PC-3 (cell line): ENCODE measurements around the gene CYP2C8. TPM values are rescaled to one million over a fixed set of nuclear protein-coding genes. Genes with fewer than 3 reads are reported as not detected.

ENCODE experiments used
- ATAC-seq: fragments of 200-7000 bp; cut with Tn5 transposase; 2 replicates; pipeline ENCODE4 v1.9.1; 2020; ENCODE audit warnings: mild to moderate bottlenecking, moderate library complexity
- BruUV-seq: library from RNA; stranded (reverse); fragments of 400-500 nt; replicated peaks from 2 replicates; lab custom pipeline; 2021; lab: Mats Ljungman, UMichigan
- CTCF ChIA-PET: fragments of 300-600 bp; sonication (Branson Sonifier 250); formaldehyde crosslinking; loops from one replicate; lab custom pipeline; 2022; ENCODE audit warnings: antibody characterized with exemption; lab: Charles Lee
- POLR2A ChIA-PET: fragments of 300-600 bp; sonication (Branson Sonifier 250); formaldehyde crosslinking; loops from one replicate; lab custom pipeline; 2022; ENCODE audit warnings: antibody characterized with exemption; ENCODE audit not compliant: unreplicated experiment; lab: Charles Lee
- DNase-seq: peaks from one replicate; pipeline ENCODE4 v3.0.0-alpha.2; 2015
- H2AFZ ChIP-seq: fragments of 300-600 bp; sonication (generic); 2 replicates; pipeline ENCODE4 v1.6.0; 2016; ENCODE audit warnings: antibody characterized with exemption, low read length
- H3F3A ChIP-seq: fragments of 300-600 bp; sonication (generic); one replicate; pipeline ENCODE4 v1.6.0; 2017; ENCODE audit warnings: antibody characterized with exemption, low read length, control low read depth, mild to moderate bottlenecking; ENCODE audit not compliant: unreplicated experiment
- H3K27ac ChIP-seq: fragments of 300-600 bp; sonication (generic); 2 replicates; pipeline ENCODE4 v1.5.1; 2016; ENCODE audit warnings: mild to moderate bottlenecking, low read length
- H3K27me3 ChIP-seq: fragments of 300-600 bp; sonication (generic); 2 replicates; pipeline ENCODE4 v1.6.1; 2016; ENCODE audit warnings: low read length, mixed read lengths
- H3K36me3 ChIP-seq: fragments of 300-600 bp; sonication (generic); 2 replicates; pipeline ENCODE4 v1.6.1; 2016; ENCODE audit warnings: low read depth, mixed run types, low read length, mixed read lengths
- H3K4me1 ChIP-seq: fragments of 300-600 bp; sonication (generic); 2 replicates; pipeline ENCODE4 v1.5.1; 2016; ENCODE audit warnings: low read length; ENCODE audit not compliant: insufficient read depth
- H3K4me2 ChIP-seq: fragments of 300-600 bp; sonication (generic); 2 replicates; pipeline ENCODE4 v1.6.0; 2016; ENCODE audit warnings: low read length
- H3K4me3 ChIP-seq: fragments of 300-600 bp; sonication (generic); 2 replicates; pipeline ENCODE4 v1.5.1; 2016; ENCODE audit warnings: mild to moderate bottlenecking, low read length, mixed read lengths
- H3K79me2 ChIP-seq: fragments of 300-600 bp; sonication (generic); 2 replicates; pipeline ENCODE4 v1.6.1; 2017; ENCODE audit warnings: low read length, mixed read lengths
- H3K9ac ChIP-seq: fragments of 300-600 bp; sonication (generic); 2 replicates; pipeline ENCODE4 v1.6.0; 2016; ENCODE audit warnings: mild to moderate bottlenecking, low read length
- H3K9me2 ChIP-seq: fragments of 300-600 bp; sonication (generic); replicated peaks from 2 replicates; pipeline ENCODE4 v1.6.1; 2016; ENCODE audit warnings: mixed run types, low read length, mixed read lengths
- H3K9me3 ChIP-seq: fragments of 300-600 bp; sonication (generic); 2 replicates; pipeline ENCODE4 v1.6.1; 2016; ENCODE audit warnings: low read length, mixed read lengths
- H4K20me1 ChIP-seq: fragments of 300-600 bp; sonication (generic); 2 replicates; pipeline ENCODE4 v1.6.1; 2016; ENCODE audit warnings: low read length, mixed read lengths
- CTCF ChIP-seq: fragments of 300-600 bp; sonication (generic); conservative IDR thresholded peaks from 2 replicates; pipeline ENCODE4 v1.5.1; 2017; ENCODE audit warnings: antibody characterized with exemption, low read depth, mild to moderate bottlenecking, low read length
- EZH2 ChIP-seq: fragments of 300-600 bp; sonication (generic); IDR thresholded peaks from one replicate; pipeline ENCODE4 v1.6.1; 2017; ENCODE audit warnings: antibody characterized with exemption, mild to moderate bottlenecking, low read length; ENCODE audit not compliant: unreplicated experiment
- EZH2phosphoT487 ChIP-seq: fragments of 300-600 bp; sonication (generic); IDR thresholded peaks from 2 replicates; pipeline ENCODE4 v1.6.1; 2018; ENCODE audit warnings: mild to moderate bottlenecking, antibody characterized with exemption, low read length, borderline replicate concordance
- intact Hi-C: fragments of 100-400 bp; cut with micrococcal nuclease; formaldehyde crosslinking; loops from 2 replicates; pipeline ENCODE4 v1.9.0; 2023
- total RNA-seq: library from RNA; depleted of rRNA; stranded (reverse); fragments of >200 nt; gene quantifications from 2 replicates; pipeline ENCODE4 v1.2.3, GENCODE V29; 2014

Gene CYP2C8
- total RNA-seq, 1 experiment from 2014 or later: not detected

GRCh38 chr10:94992811-94993210 lies 76.5 kb downstream of the CYP2C8 start:
- ChIA-PET CTCF (no interaction called here), POLR2A (no interaction called here)
- no peak for ATAC-seq
- no peaks in the 10 kb centered on the region for H3K36me3 ChIP-seq
- no peak overlapping the region for H3K27ac ChIP-seq
- no peaks in the 10 kb centered on the region for H3K9me2 ChIP-seq
- H3K9ac ChIP-seq: no peak overlapping the region
- no peaks in the 10 kb centered on the region for H3K9me3 ChIP-seq
- H3K4me3 ChIP-seq: no peak overlapping the region
- no peak for TF ChIP-seq EZH2
- no peak for TF ChIP-seq EZH2phosphoT487
- no peak for TF ChIP-seq CTCF
- no peaks in the 10 kb centered on the region for H3K79me2 ChIP-seq
- H3K4me2 ChIP-seq: no peak overlapping the region
- DNase-seq: peak; percentile 1
- intact Hi-C loops: no loop called here
- no TSS peak for BruUV-seq
- H4K20me1 ChIP-seq: no peaks in the 10 kb centered on the region
- no peaks in the 10 kb centered on the region for H3K4me1 ChIP-seq
- H2AFZ ChIP-seq: no peak overlapping the region
- no peaks in the 10 kb centered on the region for H3F3A ChIP-seq
- no peaks in the 10 kb centered on the region for H3K27me3 ChIP-seq

DNA sequence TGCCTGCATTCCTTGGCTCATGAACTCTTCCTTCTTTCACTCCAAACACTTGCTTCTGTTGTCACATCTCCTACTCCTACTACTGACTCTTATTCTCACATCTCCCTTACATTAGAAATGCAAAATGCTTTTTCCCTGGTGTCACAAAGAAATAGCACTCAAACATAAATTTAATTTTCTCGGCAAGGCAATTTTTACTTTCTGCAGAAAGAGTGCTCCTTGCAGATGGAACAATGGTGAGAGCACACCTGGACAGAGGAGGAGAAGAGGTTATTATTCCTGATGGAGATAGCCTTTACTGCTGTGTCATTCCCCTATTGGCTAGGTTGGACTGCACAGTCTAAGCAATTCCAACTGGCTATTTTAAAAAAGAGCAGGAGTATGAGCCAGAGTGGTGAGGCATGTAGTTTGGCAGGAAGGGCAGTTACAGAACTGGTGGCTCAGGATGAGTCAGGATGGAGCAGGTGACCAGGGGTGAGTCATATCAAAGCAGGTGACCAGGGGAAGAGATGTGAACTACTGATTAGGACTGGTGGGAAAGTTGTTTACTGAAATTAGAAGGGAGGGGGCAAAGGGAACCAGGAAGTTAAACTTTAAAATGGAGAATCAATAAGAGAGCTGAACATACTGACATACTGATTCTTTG lies 77.9 kb downstream of the CYP2C8 start:
- DNase-seq: peak; percentile 37
- no peak overlapping the region for H3K27ac ChIP-seq
- H2AFZ ChIP-seq: no peak overlapping the region

More for the DNA sequence above, 77.9 kb downstream of the CYP2C8 start:
- no peaks in the 10 kb centered on the region for H4K20me1 ChIP-seq
- BruUV-seq: no TSS peak
- no peaks in the 10 kb centered on the region for H3K4me1 ChIP-seq
- intact Hi-C loops: no loop called here
- peak; percentile 24 for ATAC-seq
- no peaks in the 10 kb centered on the region for H3K79me2 ChIP-seq
- POLR2A ChIA-PET: no interaction called here
- H3K9me3 ChIP-seq: no peaks in the 10 kb centered on the region
- H3F3A ChIP-seq: no peaks in the 10 kb centered on the region
- H3K4me2 ChIP-seq: no peak overlapping the region
- no peaks in the 10 kb centered on the region for H3K27me3 ChIP-seq
- no peak overlapping the region for H3K9ac ChIP-seq
- no peak overlapping the region for H3K4me3 ChIP-seq
- H3K36me3 ChIP-seq: no peaks in the 10 kb centered on the region
- TF ChIP-seq EZH2: no peak
- no peak for TF ChIP-seq CTCF
- TF ChIP-seq EZH2phosphoT487: no peak
- H3K9me2 ChIP-seq: no peaks in the 10 kb centered on the region
- CTCF ChIA-PET: no interaction called here
